Activated CD8-positive, alpha-beta T cell treated with anti-CD3 and anti-CD28 coated beads for 36 hours (primary cell): ENCODE measurements around the gene GPR142. TPM values are rescaled to one million over a fixed set of nuclear protein-coding genes. Genes with fewer than 3 reads are reported as not detected.

Experiments
- ATAC-seq: fragments of 200-7000 bp; cut with Tn5 transposase; one replicate; pipeline ENCODE4 v1.10.0; 2021; ENCODE audit warnings: mild to moderate bottlenecking, moderate library complexity
- CTCF ChIA-PET: fragments of 350-600 bp; sonication (Branson Sonifier 250); formaldehyde crosslinking; loops from one replicate; lab custom pipeline; 2021; ENCODE audit warnings: antibody characterized with exemption; lab: Charles Lee
- POLR2A ChIA-PET: fragments of 350-600 bp; sonication (Branson Sonifier 250); formaldehyde crosslinking; loops from one replicate; lab custom pipeline; 2021; ENCODE audit warnings: antibody characterized with exemption; lab: Charles Lee
- DNase-seq: peaks from one replicate; pipeline ENCODE4 v3.0.0-alpha.2; 2020
- H3K27ac Mint-ChIP-seq: one replicate; pipeline ENCODE4 v1.8.0; 2021; ENCODE audit warnings: mild to moderate bottlenecking, mixed read lengths
- H3K27me3 Mint-ChIP-seq: one replicate; pipeline ENCODE4 v1.8.0; 2021; ENCODE audit warnings: mixed read lengths
- H3K36me3 Mint-ChIP-seq: one replicate; pipeline ENCODE4 v1.8.0; 2021; ENCODE audit warnings: low read depth, mixed read lengths
- H3K4me1 Mint-ChIP-seq: one replicate; pipeline ENCODE4 v1.8.0; 2021; ENCODE audit warnings: low read depth, mixed read lengths
- H3K4me3 Mint-ChIP-seq: one replicate; pipeline ENCODE4 v1.8.0; 2021; ENCODE audit warnings: mild to moderate bottlenecking, moderate library complexity, mixed read lengths
- H3K9me3 Mint-ChIP-seq: one replicate; pipeline ENCODE4 v1.8.0; 2021; ENCODE audit warnings: mixed read lengths
- CTCF ChIP-seq: fragments of 200-600 bp; IDR thresholded peaks from one replicate; pipeline ENCODE4 v1.8.0; 2022; ENCODE audit warnings: antibody characterized with exemption, mild to moderate bottlenecking
- intact Hi-C: fragments of 100-400 bp; cut with micrococcal nuclease; formaldehyde crosslinking; loops from one replicate; pipeline ENCODE4 v1.10.0; 2022
- total RNA-seq, 2 experiments: library from RNA; stranded (reverse); gene quantifications; one replicate each; pipeline ENCODE4 v1.2.3, GENCODE V29; 2021

GPR142 gene
- total RNA-seq, result not detected

DNA sequence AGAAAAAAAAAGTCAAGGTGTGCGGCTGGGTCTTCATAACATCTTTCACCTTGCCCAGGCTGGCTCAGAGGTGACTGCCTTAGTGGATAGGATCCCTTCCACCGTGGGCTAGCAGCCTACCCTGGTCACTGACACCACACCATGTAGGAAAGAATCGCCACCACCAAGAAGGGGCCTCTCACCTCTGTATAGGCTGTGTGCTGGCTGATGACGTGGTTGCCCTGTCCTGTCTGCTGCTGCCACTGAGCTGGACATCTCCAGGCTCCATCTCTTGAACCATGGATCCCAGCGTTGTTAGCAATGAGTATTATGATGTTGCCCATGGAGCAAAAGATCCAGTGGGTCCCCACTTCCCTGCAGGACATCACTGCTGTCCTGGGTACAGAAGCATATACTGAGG, at the start of gene GPR142:
Gene GPR142, plus strand, starts transcription at position 301 of the 400 bp plus-strand sequence. CDS start 2,035 bp downstream, outside the sequence.
- DNase-seq, result no peak
- H3K4me1 Mint-ChIP-seq, result peaks cover 15% of the 10 kb centered on the region
- H3K4me3 Mint-ChIP-seq, result no peak within 1 kb of the TSS
- no peaks in the 10 kb centered on the region for H3K9me3 Mint-ChIP-seq
- CTCF ChIA-PET, result interaction anchor here (0.8 to 7.3 kb wide), 32 partner anchors 9 to 261 kb away, joined by 3 to 125 read pairs (median 8); partner anchors contain the start of gene CD300LB
- POLR2A ChIA-PET, result interaction anchor here (0.9 kb wide), 1 partner anchor 158 kb away, joined by 3 read pairs; no protein-coding TSS in a partner anchor
- H3K27ac Mint-ChIP-seq, result no peak within 1 kb of the TSS
- H3K36me3 Mint-ChIP-seq, result no peaks in the 10 kb centered on the region
- no peak for TF ChIP-seq CTCF
- ATAC-seq, result no peak
- H3K27me3 Mint-ChIP-seq, result no peaks in the 10 kb centered on the region
- intact Hi-C loops, result no loop called here

- no peak for DNase-seq
- CTCF ChIA-PET, result no interaction called here
- no peak for TF ChIP-seq CTCF
These were observed 48.9 kb upstream of the GPR142 start for GRCh38 chr17:74318391-74318790.

GRCh38 chr17:74324521-74324920, 42.8 kb upstream of the GPR142 start:
- Mint-ChIP-seq H3K9me3 (no peaks in the 10 kb centered on the region), H3K27ac (no peak overlapping the region), H3K4me3 (no peak overlapping the region), H3K4me1 (peaks cover 9% of the 10 kb centered on the region), H3K36me3 (no peaks in the 10 kb centered on the region), H3K27me3 (peaks cover 21% of the 10 kb centered on the region)
- ATAC-seq (no peak), DNase-seq (no peak)
- ChIA-PET CTCF (no interaction called here), POLR2A (interaction anchor here (0.7 kb wide), 1 partner anchor 67 kb away, joined by 6 read pairs; no protein-coding TSS in a partner anchor)
- no peak for TF ChIP-seq CTCF
- intact Hi-C loops, result no loop called here

More at GRCh38 chr17:74318391-74318790, 48.9 kb upstream of the GPR142 start:
- no peak for ATAC-seq
- Mint-ChIP-seq H3K4me3 (no peak overlapping the region), H3K36me3 (no peaks in the 10 kb centered on the region), H3K27ac (no peak overlapping the region), H3K27me3 (peaks cover 6% of the 10 kb centered on the region), H3K4me1 (no peaks in the 10 kb centered on the region), H3K9me3 (no peaks in the 10 kb centered on the region)
- intact Hi-C loops, result no loop called here
- POLR2A ChIA-PET, result no interaction called here

DNA sequence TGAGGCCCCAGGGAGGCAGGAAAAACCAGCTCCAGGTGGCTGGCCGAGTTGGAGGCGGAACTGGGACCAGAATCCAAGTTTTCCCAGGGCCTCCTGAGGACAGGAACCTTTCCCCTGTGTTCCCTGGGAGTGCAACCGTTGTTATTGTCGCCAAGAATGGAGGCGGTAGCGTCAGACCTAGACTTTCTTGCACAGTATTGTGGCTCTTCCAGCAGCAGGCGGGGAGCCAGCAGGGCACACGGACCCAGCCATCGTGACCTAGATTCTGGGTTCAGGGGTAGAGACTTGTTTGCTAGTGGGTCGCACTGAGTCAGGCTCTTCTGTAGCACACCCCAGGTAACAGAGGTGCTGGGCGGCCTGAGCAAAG, 41.9 kb upstream of the GPR142 start:
- H3K27me3 Mint-ChIP-seq, result peaks cover 21% of the 10 kb centered on the region
- ATAC-seq (no peak), DNase-seq (no peak)
- no peaks in the 10 kb centered on the region for H3K9me3 Mint-ChIP-seq
- no peak overlapping the region for H3K27ac Mint-ChIP-seq
- no peak overlapping the region for H3K4me3 Mint-ChIP-seq
- TF ChIP-seq CTCF, result no peak
- peaks cover 9% of the 10 kb centered on the region for H3K4me1 Mint-ChIP-seq
- ChIA-PET CTCF (no interaction called here), POLR2A (no interaction called here)
- intact Hi-C loops, result no loop called here
- H3K36me3 Mint-ChIP-seq, result no peaks in the 10 kb centered on the region

- peak within 1 kb of the TSS; percentile 20 for H3K4me3 Mint-ChIP-seq
- H3K4me1 Mint-ChIP-seq, result peaks cover 9% of the 10 kb centered on the region
- intact Hi-C loops, result no loop called here
- peaks cover 21% of the 10 kb centered on the region for H3K27me3 Mint-ChIP-seq
- ATAC-seq (peak; percentile 96), DNase-seq (peak; percentile 68)
- no peaks in the 10 kb centered on the region for H3K9me3 Mint-ChIP-seq
- ChIA-PET CTCF (no interaction called here), POLR2A (no interaction called here)
- H3K36me3 Mint-ChIP-seq, result no peaks in the 10 kb centered on the region
- TF ChIP-seq CTCF, result no peak
- no peak within 1 kb of the TSS for H3K27ac Mint-ChIP-seq
These were observed 41.4 kb upstream of the GPR142 start, which contains the start of gene KIF19 for GRCh38 chr17:74325743-74326379. Gene KIF19 (plus strand): TSS chr17:74326226. CDS start chr17:74326350, 124 bp downstream.
